Left ventricle myocardium superior (tissue), 1 donor: Measurements from ENCODE around the gene IL11. TPM values are rescaled to one million over a fixed set of nuclear protein-coding genes. Genes with fewer than 3 reads are reported as not detected.
"Not testable (repeated sequence)": the region's sequence is repeated elsewhere in the genome, so short reads cannot be mapped to it uniquely, and the experiment has no call there.

ENCODE experiments used
- ATAC-seq: fragments of 200-7000 bp; cut with Tn5 transposase; one replicate; pipeline ENCODE4 v1.9.1; 2020; ENCODE audit warnings: mild to moderate bottlenecking, moderate library complexity
- DNase-seq: peaks from one replicate; pipeline ENCODE4 v3.0.0-alpha.2; 2020
- intact Hi-C: fragments of 100-400 bp; cut with micrococcal nuclease; formaldehyde crosslinking; loops from one replicate; pipeline ENCODE4 v1.11.0; 2022
- long read RNA-seq: library from polyadenylated mRNA; unstranded; transcript quantifications from one replicate; pipeline ENCODE4 v2.0.0, GENCODE V29; 2021
- total RNA-seq: library from RNA; stranded (reverse); fragmentation: NEBNext Ultra II Directional; extraction: Animal tissue kit (Norgen Biotek cat#: 25700); gene quantifications from one replicate; pipeline ENCODE4 v1.2.1, GENCODE V29; 2021
- donor health status: DM: no; HTN: yes; CAD: no; lungs with severe emphysema.

Gene IL11
- not detected for total RNA-seq
- long read RNA-seq: 0 reads

- DNase-seq (no peak), ATAC-seq (no peak)
- intact Hi-C loops: no loop called here
Measured at GRCh38 chr19:55370305-55370988, at the start of gene IL11. TSS of gene IL11 (minus strand) at chr19:55370463. CDS start at chr19:55370310, 153 bp downstream.

- intact Hi-C loops: no loop called here
- DNase-seq (no peak), ATAC-seq (no peak)
Measured at GRCh38 chr19:55419624-55420236, 49.5 kb upstream of the IL11 start.

- no peak for DNase-seq
- ATAC-seq: no peak
- intact Hi-C loops: no loop called here
Measured at GRCh38 chr19:55419103-55419502, 48.8 kb upstream of the IL11 start.

GRCh38 chr19:55418185-55418584 lies 47.9 kb upstream of the IL11 start:
- DNase-seq (no peak), ATAC-seq (peak; percentile 85)
- intact Hi-C loops: no loop called here

GRCh38 chr19:55410168-55410567 lies 39.9 kb upstream of the IL11 start:
- intact Hi-C loops: no loop called here
- ATAC-seq (no peak), DNase-seq (no peak)

GRCh38 chr19:55409179-55409578 lies 38.9 kb upstream of the IL11 start:
- intact Hi-C loops, ATAC-seq, DNase-seq: not testable (repeated sequence)

- no peak for DNase-seq
- intact Hi-C loops: no loop called here
- no peak for ATAC-seq
Measured at GRCh38 chr19:55408533-55408872, 38.2 kb upstream of the IL11 start.

- ATAC-seq (peak; percentile 97), DNase-seq (peak; percentile 99)
- intact Hi-C loops: no loop called here
Measured at GRCh38 chr19:55407800-55408532, 37.7 kb upstream of the IL11 start.

- DNase-seq, ATAC-seq, intact Hi-C loops: not testable (repeated sequence)
Measured at GRCh38 chr19:55407550-55407799, 37.2 kb upstream of the IL11 start, which contains the start of gene UBE2S. TSS of gene UBE2S (minus strand) at chr19:55407788. CDS start at chr19:55407589, 199 bp downstream.

GRCh38 chr19:55406826-55407549 lies 36.7 kb upstream of the IL11 start:
- DNase-seq (no peak), ATAC-seq (peak; percentile 2)
- intact Hi-C loops: no loop called here

- ATAC-seq: no peak
- intact Hi-C loops: no loop called here
- no peak for DNase-seq
Measured at GRCh38 chr19:55406091-55406825, 36.0 kb upstream of the IL11 start.

- intact Hi-C loops: no loop called here
- ATAC-seq (no peak), DNase-seq (no peak)
Measured at GRCh38 chr19:55405638-55406037, 35.4 kb upstream of the IL11 start.

- ATAC-seq: no peak
- no peak for DNase-seq
Measured at GRCh38 chr19:55402509-55402908, 32.2 kb upstream of the IL11 start.

GRCh38 chr19:55401390-55401789 lies 31.1 kb upstream of the IL11 start:
- ATAC-seq, intact Hi-C loops, DNase-seq: not testable (repeated sequence)

More at GRCh38 chr19:55402509-55402908, 32.2 kb upstream of the IL11 start:
- intact Hi-C loops: no loop called here

GRCh38 chr19:55400281-55401087 lies 30.2 kb upstream of the IL11 start:
- ATAC-seq: no peak
- no peak for DNase-seq
- intact Hi-C loops: no loop called here

- intact Hi-C loops: no loop called here
- DNase-seq: no peak
Measured at GRCh38 chr19:55398200-55398925, 28.1 kb upstream of the IL11 start.

GRCh38 chr19:55392820-55393761 lies 22.8 kb upstream of the IL11 start:
- DNase-seq: no peak
- intact Hi-C loops: no loop called here
- ATAC-seq: no peak

More at GRCh38 chr19:55398200-55398925, 28.1 kb upstream of the IL11 start:
- ATAC-seq: no peak
